ENCODE measurements around the gene TMEM245.

TMEM245 gene

DNA sequence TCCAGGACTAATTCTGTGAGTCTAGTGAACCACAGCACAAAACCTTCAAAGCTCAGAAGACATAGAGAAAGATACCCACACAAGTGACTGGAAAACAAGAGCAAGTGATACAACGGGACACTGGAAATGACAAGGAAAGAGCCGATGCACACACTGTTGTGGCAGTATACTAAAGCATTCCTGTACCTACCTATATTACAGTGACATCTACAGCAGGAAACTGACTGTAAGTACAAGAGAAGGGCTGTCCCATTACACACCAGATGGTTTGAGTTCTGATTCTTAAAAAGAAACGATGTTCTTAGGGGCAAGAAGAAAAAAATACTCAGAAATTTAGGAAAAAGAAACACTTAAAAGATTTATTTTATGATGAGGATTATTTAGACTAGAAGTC is 18.5 kb downstream of the TMEM245 start:
- Histone ChIP-seq H3K27me3 (no peaks in the 10 kb centered on the region; a peak in 1 of 22 replicates), H3K27ac (peak overlapping the region in 9 of 11 experiments; percentile 1 to 71 (median 54); a peak in 12 of 22 replicates), H3K4me1 (peaks cover 21 to 46% (median 32%) of the 10 kb centered on the region in 10 experiments), H3K36me3 (peaks cover 40 to 94% (median 73%) of the 10 kb centered on the region in 11 experiments), H3K4me2 (peak overlapping the region in 8 of 11 experiments; percentile 1 to 73 (median 54); a peak in 12 of 22 replicates), H3K4me3 (no peak overlapping the region), H3K9ac (no peak overlapping the region), H3K9me3 (replicated peaks in 1 of 11) (peaks cover 30 to 37% (median 35%) of the 10 kb centered on the region in 11 experiments), H4K20me1 (peaks cover 2 to 39% (median 18%) of the 10 kb centered on the region in 11 experiments; a peak in 12 of 22 replicates)
- no peak for TF ChIP-seq Cebpa-rat (IDR thresholded peaks at IDR 0.05)

DNA sequence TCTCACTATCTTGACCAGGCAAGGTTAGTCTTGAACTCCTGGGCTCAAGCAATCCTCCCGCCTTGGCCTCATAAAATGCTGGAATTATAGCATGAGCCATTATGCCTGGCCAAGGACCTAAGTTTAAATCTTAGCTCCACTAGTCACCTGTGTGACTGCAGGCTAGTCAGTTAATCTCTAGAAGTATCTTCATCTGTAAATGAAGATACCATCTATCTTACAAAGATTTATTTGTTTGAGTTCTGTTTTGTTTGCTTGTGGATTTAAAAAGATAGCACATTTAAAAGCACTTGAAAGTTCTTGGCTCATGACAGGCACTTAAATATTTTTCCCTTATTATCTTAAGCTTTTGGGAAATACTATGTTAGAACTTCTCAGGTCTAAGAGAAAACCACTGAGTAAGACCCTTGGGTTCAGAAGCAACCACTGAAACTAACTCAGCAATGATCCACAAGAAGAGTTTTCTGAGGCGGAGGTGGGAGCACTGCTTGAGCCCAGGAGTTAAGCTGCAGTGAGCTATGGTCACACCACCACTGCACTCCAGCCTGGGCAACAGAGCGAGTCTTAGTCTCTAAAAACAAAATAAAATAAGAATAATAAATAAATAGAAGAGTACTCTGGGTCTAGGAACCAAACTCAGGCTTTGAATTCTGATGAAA is 19.1 kb downstream of the TMEM245 start:
- Histone ChIP-seq H3K36me3 (peaks cover 38 to 94% (median 74%) of the 10 kb centered on the region in 11 experiments), H3K9ac (no peak overlapping the region), H3K4me3 (no peak overlapping the region), H3K27me3 (no peaks in the 10 kb centered on the region; a peak in 1 of 22 replicates), H3K27ac (peak overlapping the region in 8 of 11 experiments; percentile 1 to 71 (median 53); a peak in 10 of 22 replicates), H4K20me1 (peaks cover 6 to 44% (median 18%) of the 10 kb centered on the region in 11 experiments; a peak in 12 of 22 replicates), H3K4me1 (peaks cover 21 to 44% (median 32%) of the 10 kb centered on the region in 10 experiments), H3K9me3 (replicated peaks in 1 of 11) (peaks cover 29 to 33% (median 31%) of the 10 kb centered on the region in 11 experiments), H3K4me2 (peak overlapping the region in 7 of 11 experiments; percentile 1 to 73 (median 58); a peak in 9 of 22 replicates)
- no peak for TF ChIP-seq Cebpa-rat (IDR thresholded peaks at IDR 0.05)

DNA sequence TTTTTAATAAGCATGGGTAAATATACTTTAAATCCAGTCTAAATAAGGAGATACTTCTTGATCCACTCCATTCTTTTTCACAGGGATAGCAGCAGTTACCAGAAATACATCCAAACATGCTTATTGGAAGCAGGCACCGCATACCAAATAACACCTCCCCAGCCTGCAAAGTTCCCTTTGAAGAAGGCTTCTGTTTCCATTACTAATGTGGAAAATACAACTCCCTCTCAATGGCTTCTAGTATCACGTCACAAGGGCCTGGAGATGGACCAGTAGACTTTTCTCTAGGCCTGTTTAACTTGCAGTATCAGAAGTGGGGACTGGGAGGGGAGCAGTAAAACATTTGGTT is 20.8 kb downstream of the TMEM245 start:
- no peak for TF ChIP-seq Cebpa-rat (IDR thresholded peaks at IDR 0.05)
- Histone ChIP-seq H4K20me1 (peaks cover 8 to 56% (median 25%) of the 10 kb centered on the region in 11 experiments; a peak in 18 of 22 replicates), H3K4me3 (no peak overlapping the region), H3K4me2 (peak overlapping the region; percentile 1 to 39 (median 15); a peak in 9 of 22 replicates), H3K9me3 (replicated peaks in 1 of 11) (peaks cover 12 to 16% (median 14%) of the 10 kb centered on the region in 11 experiments), H3K9ac (no peak overlapping the region), H3K27ac (peak overlapping the region in 2 of 11 experiments; percentile 0 to 47; a peak in 2 of 22 replicates), H3K27me3 (no peaks in the 10 kb centered on the region; a peak in 1 of 22 replicates), H3K36me3 (peaks cover 35 to 94% (median 74%) of the 10 kb centered on the region in 11 experiments), H3K4me1 (peaks cover 21 to 44% (median 32%) of the 10 kb centered on the region in 10 experiments)

DNA sequence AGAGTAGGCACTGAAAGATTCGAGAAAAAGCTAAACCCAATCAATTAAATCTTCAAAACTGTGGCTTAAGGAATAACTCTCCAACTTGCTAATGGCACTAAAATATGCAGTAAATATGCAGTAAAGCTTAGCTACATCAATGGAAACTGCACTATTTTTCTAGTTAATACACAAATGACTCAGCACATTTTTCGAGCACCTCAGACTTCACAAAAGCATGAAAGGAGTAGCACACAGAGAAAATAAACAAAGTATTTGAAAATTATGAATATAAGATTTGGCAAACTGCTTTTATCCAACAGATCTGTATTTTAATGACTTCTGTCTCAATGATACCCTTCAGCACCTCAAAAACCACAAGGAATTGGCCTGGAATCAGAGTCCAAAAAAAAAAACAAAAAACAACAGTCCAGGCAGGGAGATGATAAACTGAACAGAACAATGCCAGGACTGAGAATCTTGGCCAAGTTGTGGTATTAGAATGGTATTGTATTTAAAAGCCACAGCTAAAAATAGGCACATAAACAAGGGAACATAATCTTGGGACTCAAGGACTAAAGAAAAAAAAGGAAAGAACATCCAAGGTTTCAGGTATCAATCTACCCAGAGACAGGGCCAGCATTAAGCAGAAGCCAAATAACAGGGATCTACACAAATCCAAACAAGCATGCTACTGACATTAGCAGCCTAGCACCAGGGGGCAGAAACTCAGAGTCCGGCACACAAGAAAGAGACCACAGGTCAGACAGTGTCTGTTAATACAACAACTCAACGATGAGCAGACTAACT is 21.4 kb downstream of the TMEM245 start:
- peaks cover 21 to 44% (median 32%) of the 10 kb centered on the region in 10 experiments for H3K4me1 ChIP-seq
- no peak overlapping the region for H3K4me3 ChIP-seq
- H3K27me3 ChIP-seq = no peaks in the 10 kb centered on the region
- H3K9ac ChIP-seq = no peak overlapping the region
- H3K36me3 ChIP-seq = peaks cover 35 to 94% (median 74%) of the 10 kb centered on the region in 11 experiments
- peaks cover 6 to 10% (median 8%) of the 10 kb centered on the region in 11 experiments for H3K9me3 ChIP-seq (replicated peaks in 1 of 11)
- no peak for TF ChIP-seq Cebpa-rat (IDR thresholded peaks at IDR 0.05)
- H3K4me2 ChIP-seq = peak overlapping the region; percentile 1 to 39 (median 15); a peak in 14 of 22 replicates
- H4K20me1 ChIP-seq = peaks cover 8 to 62% (median 27%) of the 10 kb centered on the region in 11 experiments; a peak in 19 of 22 replicates
- H3K27ac ChIP-seq = peak overlapping the region in 6 of 11 experiments; percentile 0 to 50 (median 21); a peak in 6 of 22 replicates

DNA sequence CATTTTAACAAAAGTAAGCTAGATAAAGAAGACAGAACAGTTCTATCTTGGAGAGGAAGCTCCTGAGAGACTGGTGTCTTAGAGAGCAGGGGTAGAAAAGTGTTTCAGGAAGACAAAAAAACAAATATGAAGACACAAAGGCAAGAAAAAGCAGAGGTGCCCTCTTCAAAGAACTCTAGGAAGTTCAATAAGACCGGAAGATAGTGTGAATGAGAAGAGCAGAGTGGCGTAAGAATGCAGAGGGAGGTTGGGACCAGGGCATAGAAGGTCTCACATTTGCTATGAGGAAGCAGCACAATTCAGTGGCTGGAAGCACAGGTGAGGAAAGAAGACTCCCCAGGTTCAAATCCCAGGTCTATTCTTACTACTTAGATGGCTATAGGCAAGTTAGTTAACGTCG is 22.6 kb downstream of the TMEM245 start:
- H3K4me3 ChIP-seq = no peak overlapping the region
- H4K20me1 ChIP-seq = peaks cover 8 to 72% (median 27%) of the 10 kb centered on the region in 11 experiments; a peak in 19 of 22 replicates
- H3K4me2 ChIP-seq = no peak overlapping the region
- no peak for TF ChIP-seq Cebpa-rat (IDR thresholded peaks at IDR 0.05)
- H3K27me3 ChIP-seq = no peaks in the 10 kb centered on the region
- peak overlapping the region in 1 of 11 experiments; percentile 47; a peak in 1 of 22 replicates for H3K27ac ChIP-seq
- H3K9ac ChIP-seq = no peak overlapping the region
- H3K9me3 ChIP-seq (replicated peaks in 1 of 11) = no peaks in the 10 kb centered on the region; a peak in 2 of 22 replicates
- H3K4me1 ChIP-seq = peaks cover 18 to 37% (median 27%) of the 10 kb centered on the region in 10 experiments
- H3K36me3 ChIP-seq = peaks cover 36 to 96% (median 77%) of the 10 kb centered on the region in 11 experiments; a peak in 21 of 22 replicates

DNA sequence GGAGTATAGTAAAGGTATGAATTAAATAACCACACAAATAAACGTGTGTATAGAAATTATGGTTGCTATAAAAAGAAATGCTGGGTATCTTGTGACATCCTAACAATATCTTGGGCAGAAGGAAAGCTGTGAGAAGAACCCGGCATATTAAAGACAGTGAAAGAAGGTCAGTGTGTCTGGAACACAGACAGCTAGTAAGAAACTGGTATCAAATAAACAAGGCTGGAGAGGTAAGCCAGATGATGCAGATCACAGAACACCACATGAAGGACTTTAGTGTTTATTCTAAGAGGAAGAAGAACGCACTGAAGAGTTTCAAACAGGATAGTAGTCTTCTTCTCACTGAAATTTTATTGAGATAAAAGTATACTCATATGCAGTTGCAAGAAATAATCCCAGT is 24.4 kb downstream of the TMEM245 start:
- no peak overlapping the region for H3K4me2 ChIP-seq
- no peak overlapping the region for H3K4me3 ChIP-seq
- peaks cover 11 to 18% (median 14%) of the 10 kb centered on the region in 10 experiments for H3K4me1 ChIP-seq
- H4K20me1 ChIP-seq = peaks cover 8 to 72% (median 27%) of the 10 kb centered on the region in 11 experiments; a peak in 19 of 22 replicates
- TF ChIP-seq Cebpa-rat (IDR thresholded peaks at IDR 0.05) = no peak
- H3K9me3 ChIP-seq (replicated peaks in 1 of 11) = no peaks in the 10 kb centered on the region; a peak in 1 of 22 replicates
- no peaks in the 10 kb centered on the region for H3K27me3 ChIP-seq
- no peak overlapping the region for H3K27ac ChIP-seq
- H3K36me3 ChIP-seq = peaks cover 49 to 98% (median 83%) of the 10 kb centered on the region in 11 experiments
- no peak overlapping the region for H3K9ac ChIP-seq

DNA sequence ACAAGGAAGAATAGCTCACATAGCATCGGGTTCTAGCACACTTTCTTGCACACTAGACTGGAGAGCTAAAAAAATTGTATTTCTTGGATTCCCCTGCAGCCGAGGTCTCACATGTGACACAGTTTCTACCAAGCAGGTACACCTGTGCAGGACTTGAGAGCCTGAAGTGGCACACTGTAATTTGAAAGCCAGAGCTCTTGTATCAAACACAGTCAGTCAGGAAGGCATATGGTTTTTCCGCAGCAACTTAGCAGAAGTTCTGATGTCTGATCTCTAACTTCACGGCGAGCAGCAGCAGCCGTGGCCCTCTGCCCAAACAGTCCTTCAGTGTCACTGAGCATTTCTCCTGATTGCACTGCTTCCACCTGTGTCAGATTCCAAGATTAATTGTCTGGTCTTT is 25.5 kb downstream of the TMEM245 start:
- H3K36me3 ChIP-seq = peaks cover 51 to 98% (median 83%) of the 10 kb centered on the region in 11 experiments
- H4K20me1 ChIP-seq = peaks cover 8 to 64% (median 27%) of the 10 kb centered on the region in 11 experiments; a peak in 19 of 22 replicates
- no peak overlapping the region for H3K27ac ChIP-seq

DNA sequence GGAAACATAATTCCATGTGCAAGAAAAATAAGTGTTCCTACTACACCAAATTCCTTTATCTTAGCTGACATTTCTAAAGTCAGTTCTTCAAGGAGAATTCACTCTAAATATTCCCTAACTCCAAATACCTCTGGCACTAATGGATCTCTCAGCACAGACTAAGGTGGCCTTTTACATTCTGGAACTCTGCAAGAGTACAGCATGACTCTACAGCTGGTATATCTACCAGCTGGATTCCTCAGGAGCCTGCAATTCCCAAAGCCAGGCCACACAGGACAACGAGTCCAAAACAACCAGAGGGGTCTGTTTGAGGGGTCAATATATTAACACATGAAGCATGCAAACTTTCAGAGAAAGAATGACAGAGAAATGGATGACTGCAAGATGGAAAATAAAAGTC is 27.2 kb downstream of the TMEM245 start:
- Histone ChIP-seq H3K9ac (no peak overlapping the region), H3K4me1 (no peaks in the 10 kb centered on the region), H3K4me2 (no peak overlapping the region), H3K4me3 (no peak overlapping the region), H3K27ac (no peak overlapping the region), H4K20me1 (peaks cover 8 to 56% (median 25%) of the 10 kb centered on the region in 11 experiments; a peak in 17 of 22 replicates), H3K27me3 (no peaks in the 10 kb centered on the region), H3K9me3 (replicated peaks in 1 of 11) (no peaks in the 10 kb centered on the region), H3K36me3 (peaks cover 66 to 100% (median 95%) of the 10 kb centered on the region in 11 experiments)
- TF ChIP-seq Cebpa-rat (IDR thresholded peaks at IDR 0.05) = no peak

More for the DNA sequence above, 25.5 kb downstream of the TMEM245 start:
- TF ChIP-seq Cebpa-rat (IDR thresholded peaks at IDR 0.05) = no peak
- H3K27me3 ChIP-seq = no peaks in the 10 kb centered on the region
- peaks cover 10 to 15% (median 13%) of the 10 kb centered on the region in 10 experiments for H3K4me1 ChIP-seq
- no peak overlapping the region for H3K4me3 ChIP-seq
- H3K9me3 ChIP-seq (replicated peaks in 1 of 11) = no peaks in the 10 kb centered on the region
- no peak overlapping the region for H3K4me2 ChIP-seq
- no peak overlapping the region for H3K9ac ChIP-seq
